OCI-LY1 (cell line): ENCODE measurements around the gene TMEM218.

Experiments
- EZH2 ChIP-seq: fragments of 200-600 bp; sonication (generic), shearing (Covaris generic); IDR thresholded peaks from 2 replicates; pipeline ENCODE4 v1.8.0; 2017; ENCODE audit warnings: borderline replicate concordance, mixed run types, mild to moderate bottlenecking, antibody characterized with exemption, low read length, moderate library complexity, mixed read lengths
- TF ChIP-seq, protein P1 (sequence below): fragments of 200-600 bp; sonication (generic), shearing (Covaris generic); IDR thresholded peaks from 2 replicates; pipeline ENCODE4 v1.5.1; 2017; ENCODE audit warnings: mild to moderate bottlenecking, antibody characterized with exemption, low read length, moderate library complexity, mixed read lengths

DNA sequence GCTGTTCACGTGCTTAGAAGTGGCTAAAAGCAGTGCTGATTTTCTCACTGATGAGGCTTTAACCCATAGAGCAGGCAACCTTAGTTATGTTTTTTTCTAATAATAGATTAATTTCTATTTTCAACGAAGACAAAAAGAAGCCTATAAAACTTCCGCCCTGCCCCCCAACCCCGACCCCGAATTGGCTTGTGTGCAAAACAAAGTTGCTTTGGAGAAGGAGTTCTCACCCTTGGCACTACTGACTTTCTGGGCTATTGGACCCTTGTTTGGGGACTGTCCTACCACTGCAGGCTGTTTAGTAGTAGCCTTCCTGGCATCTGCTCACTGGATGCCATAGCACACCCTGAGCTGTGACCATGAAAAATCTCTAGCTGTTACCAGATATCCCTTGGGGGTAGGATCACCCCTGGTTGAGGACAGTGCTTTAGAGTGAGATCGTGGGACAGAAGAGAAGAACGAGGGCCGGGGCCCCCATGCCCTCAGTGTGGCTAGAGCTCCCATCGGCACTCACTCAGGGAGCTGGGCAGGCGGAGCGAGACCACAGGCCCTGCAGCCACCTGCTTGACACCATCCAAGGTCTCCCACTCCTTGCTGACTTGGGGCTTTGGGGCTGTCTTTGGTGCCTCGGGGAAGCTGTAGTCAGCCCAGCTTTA, 31.4 kb downstream of the TMEM218 start:
- TF ChIP-seq, protein P1, sequence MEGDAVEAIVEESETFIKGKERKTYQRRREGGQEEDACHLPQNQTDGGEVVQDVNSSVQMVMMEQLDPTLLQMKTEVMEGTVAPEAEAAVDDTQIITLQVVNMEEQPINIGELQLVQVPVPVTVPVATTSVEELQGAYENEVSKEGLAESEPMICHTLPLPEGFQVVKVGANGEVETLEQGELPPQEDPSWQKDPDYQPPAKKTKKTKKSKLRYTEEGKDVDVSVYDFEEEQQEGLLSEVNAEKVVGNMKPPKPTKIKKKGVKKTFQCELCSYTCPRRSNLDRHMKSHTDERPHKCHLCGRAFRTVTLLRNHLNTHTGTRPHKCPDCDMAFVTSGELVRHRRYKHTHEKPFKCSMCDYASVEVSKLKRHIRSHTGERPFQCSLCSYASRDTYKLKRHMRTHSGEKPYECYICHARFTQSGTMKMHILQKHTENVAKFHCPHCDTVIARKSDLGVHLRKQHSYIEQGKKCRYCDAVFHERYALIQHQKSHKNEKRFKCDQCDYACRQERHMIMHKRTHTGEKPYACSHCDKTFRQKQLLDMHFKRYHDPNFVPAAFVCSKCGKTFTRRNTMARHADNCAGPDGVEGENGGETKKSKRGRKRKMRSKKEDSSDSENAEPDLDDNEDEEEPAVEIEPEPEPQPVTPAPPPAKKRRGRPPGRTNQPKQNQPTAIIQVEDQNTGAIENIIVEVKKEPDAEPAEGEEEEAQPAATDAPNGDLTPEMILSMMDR: no peak
- TF ChIP-seq EZH2: no peak
